T-helper 9 cell (primary cell): Measurements from ENCODE around the gene NOC2L.
A peak's percentile ranks its signal among the peaks of the same experiment; 100 is the strongest.

Experiments used
- DNase-seq: peaks from one replicate; pipeline ENCODE4 v3.0.0-alpha.2; 2020

NOC2L gene

GRCh38 chr1:974293-974640, 15.2 kb upstream of the NOC2L start:
- DNase-seq = no peak

GRCh38 chr1:973459-974292, 14.6 kb upstream of the NOC2L start:
- DNase-seq = no peak

GRCh38 chr1:972726-973458, 13.8 kb upstream of the NOC2L start:
- DNase-seq = no peak

GRCh38 chr1:971751-972506, 12.9 kb upstream of the NOC2L start:
- no peak for DNase-seq

- DNase-seq = no peak
Observed at GRCh38 chr1:970973-971730, 12.1 kb upstream of the NOC2L start.

- no peak for DNase-seq
Observed at GRCh38 chr1:970242-970972, 11.4 kb upstream of the NOC2L start.

- no peak for DNase-seq
Observed at GRCh38 chr1:969260-969855, 10.3 kb upstream of the NOC2L start.

GRCh38 chr1:967466-968343, 8.6 kb upstream of the NOC2L start:
- no peak for DNase-seq

GRCh38 chr1:966704-967300, 7.7 kb upstream of the NOC2L start:
- DNase-seq = peak; percentile 68

GRCh38 chr1:966135-966703, 7.2 kb upstream of the NOC2L start, which contains the start of gene PLEKHN1:
PLEKHN1 (plus strand) TSS chr1:966482; CDS start chr1:966532, 50 bp downstream.
- DNase-seq = no peak

- DNase-seq = no peak
Observed at GRCh38 chr1:965526-966134, 6.6 kb upstream of the NOC2L start.

GRCh38 chr1:964691-965525, 5.9 kb upstream of the NOC2L start:
- no peak for DNase-seq

GRCh38 chr1:963746-964525, 4.9 kb upstream of the NOC2L start:
- DNase-seq = no peak

- DNase-seq = no peak
Observed at GRCh38 chr1:963301-963651, 4.2 kb upstream of the NOC2L start.

- no peak for DNase-seq
Observed at GRCh38 chr1:962381-963300, 3.6 kb upstream of the NOC2L start.

GRCh38 chr1:961132-961669, 2.1 kb upstream of the NOC2L start:
- DNase-seq = no peak
